IPS-18c (cell line): ENCODE results near the gene C17orf100.

Source experiments
- H3K4me3 ChIP-seq: 2 replicates; pipeline ENCODE4 v1.7.0; 2013; ENCODE audit warnings: low read depth, mild to moderate bottlenecking, low read length, moderate library complexity; ENCODE audit not compliant: insufficient read depth
- H3K9me3 ChIP-seq: one replicate; pipeline ENCODE4 v1.6.1; 2013; ENCODE audit warnings: mild to moderate bottlenecking, low read length, moderate library complexity; ENCODE audit not compliant: control insufficient read depth, insufficient read depth

C17orf100 gene

DNA sequence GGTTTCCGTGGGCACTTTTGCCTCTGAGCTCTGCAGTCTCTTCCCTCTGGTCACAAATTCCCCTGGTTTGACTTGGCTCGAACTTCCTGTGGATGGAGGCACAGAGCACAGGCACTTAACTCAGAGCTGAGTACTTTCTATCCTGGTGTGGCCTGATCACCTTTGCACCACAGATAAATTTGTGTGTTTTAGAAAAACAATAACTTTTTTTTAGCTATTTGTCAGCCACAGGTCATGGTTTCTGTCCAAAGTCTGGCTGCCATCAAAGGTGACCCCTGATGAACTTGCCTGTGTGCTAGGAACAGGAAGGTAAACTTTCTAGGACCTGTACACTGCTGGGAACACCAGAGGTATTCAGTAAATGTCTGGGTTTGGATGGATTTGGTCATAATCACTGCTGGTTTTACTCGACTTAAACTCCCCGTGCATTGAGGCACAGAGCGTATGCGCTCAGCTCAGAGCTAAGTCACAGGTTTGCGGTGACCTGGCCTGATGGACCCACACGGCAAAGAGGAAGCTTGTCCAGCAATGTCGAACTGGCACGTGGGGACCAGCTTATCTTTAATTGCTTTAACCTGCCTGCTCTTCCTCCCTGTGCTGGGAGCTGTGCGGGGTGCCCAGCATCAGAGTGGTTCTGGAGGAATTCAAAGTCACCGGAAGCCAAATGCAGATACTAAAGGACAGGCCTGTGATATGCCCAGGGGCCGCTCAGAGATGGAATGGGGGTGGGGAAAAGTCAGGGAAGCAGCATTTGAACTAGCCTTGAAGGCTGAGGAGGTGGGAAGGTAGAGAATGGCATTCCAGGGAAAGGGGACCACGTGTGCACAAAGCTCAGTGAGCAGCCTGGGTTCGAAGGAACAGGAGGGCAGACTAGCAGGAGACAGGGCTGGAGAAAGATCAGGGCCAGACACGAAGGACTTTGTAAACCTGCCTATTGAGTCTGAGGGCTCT is 48.7 kb downstream of the C17orf100 start:
- Histone ChIP-seq H3K4me3 (no peak overlapping the region), H3K9me3 (no peaks in the 10 kb centered on the region)

DNA sequence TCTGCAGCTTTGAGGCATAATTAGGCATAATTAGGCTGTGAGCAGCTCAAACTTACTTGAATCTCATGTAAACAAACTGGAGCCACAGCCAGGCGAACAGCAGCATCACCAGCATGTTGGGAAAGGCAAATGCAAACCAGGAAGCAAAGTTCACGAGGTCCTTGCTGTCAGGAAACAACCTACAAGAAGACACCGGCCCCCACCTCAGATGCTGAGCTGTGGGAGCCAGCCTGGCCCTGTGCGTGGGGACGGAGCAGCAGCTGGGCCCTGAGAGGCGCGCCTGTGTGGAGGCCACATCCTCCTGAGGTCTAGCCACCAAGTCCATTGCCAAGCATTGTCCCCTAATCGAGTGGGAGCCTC is 49.4 kb downstream of the C17orf100 start:
- no peak overlapping the region for H3K4me3 ChIP-seq
- no peaks in the 10 kb centered on the region for H3K9me3 ChIP-seq

DNA sequence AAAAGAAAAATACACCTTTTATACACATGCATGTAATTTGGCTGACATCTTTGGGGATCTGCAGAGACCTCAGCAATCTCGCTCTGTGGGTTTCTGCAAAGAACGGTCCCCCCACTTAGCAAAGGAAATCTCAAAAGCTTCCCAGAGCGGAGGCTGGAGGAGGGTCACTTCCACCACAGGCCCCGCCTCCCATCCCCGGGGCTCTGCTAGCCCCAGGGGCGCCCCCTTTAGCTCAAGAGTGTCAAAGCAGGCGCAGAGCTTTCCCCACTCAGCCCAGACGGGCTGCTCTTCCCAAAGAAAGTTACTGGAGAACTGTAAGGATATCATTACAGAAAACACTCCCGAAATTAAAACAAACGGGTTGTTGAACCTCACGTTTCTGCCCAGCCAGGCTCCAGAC is 50.2 kb downstream of the C17orf100 start:
- H3K4me3 ChIP-seq = no peak overlapping the region
- H3K9me3 ChIP-seq = no peaks in the 10 kb centered on the region

DNA sequence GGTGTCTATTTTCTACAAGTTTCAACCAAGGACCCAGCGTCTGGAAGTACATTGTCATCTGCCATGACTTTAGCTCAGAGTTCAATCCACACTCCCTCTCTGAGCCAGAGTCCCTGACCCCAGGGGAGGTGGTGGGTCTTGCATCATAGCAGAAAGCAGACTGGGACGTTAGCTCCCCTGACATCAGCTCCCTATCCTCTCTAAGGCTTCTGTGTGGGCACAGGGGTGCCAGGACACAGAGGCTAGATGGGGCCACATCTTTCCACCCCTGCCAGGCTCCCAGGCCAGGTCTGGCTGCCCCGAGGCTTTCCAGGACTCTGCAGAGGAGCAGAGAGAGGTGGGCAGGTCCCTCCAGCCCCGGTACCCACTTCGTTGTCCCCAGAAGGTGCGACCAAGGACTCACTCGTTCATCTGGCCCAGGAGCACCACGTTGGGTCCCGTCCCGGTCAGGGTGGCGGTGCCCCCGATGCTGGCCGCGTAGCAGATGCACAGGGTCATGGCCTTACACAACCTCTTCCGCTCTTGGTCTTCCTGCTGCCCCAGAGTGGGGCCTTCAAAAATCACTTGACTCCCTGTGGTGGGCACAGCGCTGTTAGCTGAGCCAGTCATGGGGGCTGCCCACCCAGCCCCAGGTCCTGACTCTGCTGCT is 51.1 kb downstream of the C17orf100 start:
- Histone ChIP-seq H3K9me3 (no peaks in the 10 kb centered on the region), H3K4me3 (no peak overlapping the region)
